Keratinocyte (primary cell): ENCODE measurements around the gene ZDHHC18. TPM values are rescaled to one million over a fixed set of nuclear protein-coding genes. Genes with fewer than 3 reads are reported as not detected.

ENCODE experiments used
- DNase-seq: peaks from one replicate; pipeline ENCODE4 v3.0.0-alpha.2; 2011; ENCODE audit warnings: low read depth, missing footprints, low spot score
- FAIRE-seq: peaks from 2 replicates; lab custom pipeline; 2011; peaks lifted over from hg19 to GRCh38; lab: Jason Lieb, UNC
- H2AFZ ChIP-seq: 2 replicates; pipeline ENCODE4 v1.6.0; 2012; ENCODE audit warnings: low read length, control low read depth, inconsistent platforms; ENCODE audit not compliant: control insufficient read depth
- H3K27ac ChIP-seq: 2 replicates; pipeline ENCODE4 v1.5.1; 2011; ENCODE audit warnings: low read length; ENCODE audit not compliant: control insufficient read depth, insufficient read depth
- H3K27me3 ChIP-seq: 3 replicates; pipeline ENCODE4 v1.6.0; 2011; ENCODE audit warnings: low read length; ENCODE audit not compliant: control insufficient read depth, insufficient read depth; ENCODE audit errors: extremely low read depth
- H3K36me3 ChIP-seq, 2 experiments: 2 replicates in 1 of 2; 3 replicates in 1 of 2; pipeline ENCODE4 v1.5.1; 2011; ENCODE audit warnings: low read length in 2 of 2, mild to moderate bottlenecking in 1 of 2; ENCODE audit not compliant: control insufficient read depth in 2 of 2, insufficient read depth in 2 of 2; ENCODE audit errors: extremely low read depth in 1 of 2
- H3K4me1 ChIP-seq: 3 replicates; pipeline ENCODE4 v1.5.1; 2011; ENCODE audit warnings: low read length; ENCODE audit not compliant: control insufficient read depth, insufficient read depth; ENCODE audit errors: extremely low read depth
- H3K4me2 ChIP-seq: 3 replicates; pipeline ENCODE4 v1.6.0; 2011; ENCODE audit warnings: low read depth, low read length; ENCODE audit not compliant: control insufficient read depth, insufficient read depth; ENCODE audit errors: extremely low read depth
- H3K4me3 ChIP-seq, 3 experiments: fragments of 200-600 bp in 1 of 3; sonication (generic) in 1 of 3; 2 replicates in 2 of 3; 3 replicates in 1 of 3; pipeline ENCODE4 v1.5.1; 2011 to 2016; ENCODE audit warnings: low read length in 3 of 3, mild to moderate bottlenecking in 3 of 3, control low read depth in 2 of 3, inconsistent platforms in 1 of 3, low read depth in 1 of 3, mixed read lengths in 1 of 3, mixed run types in 1 of 3, moderate library complexity in 1 of 3; ENCODE audit not compliant: control insufficient read depth in 2 of 3, insufficient read depth in 2 of 3; ENCODE audit errors: extremely low read depth in 1 of 3
- H3K79me2 ChIP-seq: 2 replicates; pipeline ENCODE4 v1.6.0; 2012; ENCODE audit warnings: low read length; ENCODE audit not compliant: control insufficient read depth, insufficient read depth
- H3K9ac ChIP-seq: 3 replicates; pipeline ENCODE4 v1.6.0; 2011; ENCODE audit warnings: low read length; ENCODE audit not compliant: control insufficient read depth, insufficient read depth; ENCODE audit errors: extremely low read depth
- H3K9me1 ChIP-seq: 3 replicates; pipeline ENCODE4 v1.6.0; 2011; ENCODE audit warnings: low read length; ENCODE audit not compliant: control insufficient read depth, insufficient read depth; ENCODE audit errors: extremely low read depth
- H3K9me3 ChIP-seq: 2 replicates; pipeline ENCODE4 v1.5.1; 2012; ENCODE audit warnings: low read depth, low read length; ENCODE audit not compliant: control insufficient read depth
- H4K20me1 ChIP-seq: 3 replicates; pipeline ENCODE4 v1.6.0; 2011; ENCODE audit warnings: low read length; ENCODE audit not compliant: control insufficient read depth, insufficient read depth; ENCODE audit errors: extremely low read depth
- CTCF ChIP-seq, 3 experiments: IDR thresholded peaks in 1 of 3; conservative IDR thresholded peaks in 1 of 3; optimal IDR thresholded peaks in 1 of 3; 2 replicates in 2 of 3; 3 replicates in 1 of 3; pipeline versions ENCODE3 to v1.5.1; 2011; ENCODE audit warnings: low read length in 3 of 3, mild to moderate bottlenecking in 3 of 3, moderate library complexity in 2 of 3, control low read depth in 1 of 3, inconsistent platforms in 1 of 3; ENCODE audit not compliant: insufficient read depth in 2 of 3; ENCODE audit errors: extremely low read depth in 1 of 3
- EZH2 ChIP-seq: IDR thresholded peaks from one replicate; pipeline ENCODE4 v1.6.1; 2012; ENCODE audit warnings: inconsistent platforms, mild to moderate bottlenecking, low read length, moderate library complexity
- dilution Hi-C: fragments of 300-500 bp; cut with MboI; formaldehyde crosslinking; loops from one replicate; pipeline ENCODE4 v1.7.0; 2020; ENCODE audit warnings: low sequenced_read_pairs; ENCODE audit not compliant: extremely low pct_ligation_motif_present
- polyA plus RNA-seq, 5 experiments: library from polyadenylated mRNA; depleted of rRNA in 3 of 5; stranded (reverse) in 3 of 5; stranded (forward) in 1 of 5; unstranded in 1 of 5; fragments of >200 nt; gene quantifications; 1 replicate in 1 of 5; 2 replicates in 3 of 5; 3 replicates in 1 of 5; pipeline versions ENCODE4 v1.2.1 to v1.2.3, GENCODE V29; 2011 to 2012; ENCODE audit warnings: missing spikeins in 2 of 5, low read depth in 1 of 5, low replicate concordance in 1 of 5

The ZDHHC18 gene
- polyA plus RNA-seq, 1 donor (not counting 4 experiments of a cell fraction or from before 2014, with no cell fraction given), result 18.1 TPM

GRCh38 chr1:26780344-26780957 is 46.0 kb upstream of the ZDHHC18 start:
- H3K4me1 ChIP-seq, result no peaks in the 10 kb centered on the region
- FAIRE-seq (no peak), DNase-seq (no peak)
- H3K4me3 ChIP-seq, result no peak overlapping the region
- H3K9me3 ChIP-seq, result no peaks in the 10 kb centered on the region
- H3K27me3 ChIP-seq, result no peaks in the 10 kb centered on the region
- H3K4me2 ChIP-seq, result no peak overlapping the region
- no peak overlapping the region for H2AFZ ChIP-seq
- H3K9ac ChIP-seq, result no peak overlapping the region
- H3K9me1 ChIP-seq, result no peaks in the 10 kb centered on the region
- dilution Hi-C loops, result no loop called here
- H3K36me3 ChIP-seq, result peaks cover 26 to 35% of the 10 kb centered on the region in 2 experiments
- H3K27ac ChIP-seq, result no peak overlapping the region
- peaks cover 4% of the 10 kb centered on the region for H3K79me2 ChIP-seq
- H4K20me1 ChIP-seq, result no peaks in the 10 kb centered on the region
- TF ChIP-seq CTCF (optimal IDR thresholded peaks at IDR 0.05 in 1 of 3, IDR thresholded peaks at IDR 0.05 in 1 of 3, conservative IDR thresholded peaks at IDR 0.05 in 1 of 3; ENCODE audit: extremely low read depth in 1 of 3, insufficient read depth in 2 of 3, low read length in 3 of 3) (no peak), EZH2 (no peak)

- H3K9me1 ChIP-seq, result no peaks in the 10 kb centered on the region
- H3K27me3 ChIP-seq, result no peaks in the 10 kb centered on the region
- no peak overlapping the region for H3K4me2 ChIP-seq
- H3K36me3 ChIP-seq, result peaks cover 24 to 32% of the 10 kb centered on the region in 2 experiments
- H4K20me1 ChIP-seq, result no peaks in the 10 kb centered on the region
- H3K4me3 ChIP-seq, result no peak overlapping the region
- H3K9ac ChIP-seq, result no peak overlapping the region
- peaks cover 4% of the 10 kb centered on the region for H3K79me2 ChIP-seq
- TF ChIP-seq CTCF (optimal IDR thresholded peaks at IDR 0.05 in 1 of 3, IDR thresholded peaks at IDR 0.05 in 1 of 3, conservative IDR thresholded peaks at IDR 0.05 in 1 of 3; ENCODE audit: extremely low read depth in 1 of 3, insufficient read depth in 2 of 3, low read length in 3 of 3), result no peak
- no peak for TF ChIP-seq EZH2
- dilution Hi-C loops, result no loop called here
- FAIRE-seq, result no peak
- no peaks in the 10 kb centered on the region for H3K9me3 ChIP-seq
- peaks cover 7% of the 10 kb centered on the region for H3K4me1 ChIP-seq
- H3K27ac ChIP-seq, result no peak overlapping the region
- DNase-seq, result no peak
- no peak overlapping the region for H2AFZ ChIP-seq
Observed at GRCh38 chr1:26781206-26781825, 45.2 kb upstream of the ZDHHC18 start.
